SK-N-SH treated with all-trans-retinoic acid at 6 μM for 48 hours (cell line): ENCODE measurements around the gene C2CD3.

Source experiments
- ATAC-seq: fragments of 200-7000 bp; cut with Tn5 transposase; 3 replicates; pipeline ENCODE4 v1.9.1; 2020; ENCODE audit warnings: mild to moderate bottlenecking, moderate library complexity
- ARNTL ChIP-seq: fragments of 450-650 bp; formaldehyde crosslinking; IDR thresholded peaks from 2 replicates; pipeline ENCODE4 v1.5.0; 2020; ENCODE audit warnings: low read depth, mild to moderate bottlenecking, moderate library complexity, borderline replicate concordance
- BACH2 ChIP-seq: fragments of 250-450 bp; sonication (Bioruptor Pico); IDR thresholded peaks from 2 replicates; pipeline ENCODE4 v1.9.0; 2021; ENCODE audit warnings: mild to moderate bottlenecking, borderline replicate concordance
- CREB5 ChIP-seq: fragments of 250-450 bp; sonication (Bioruptor Pico); IDR thresholded peaks from 2 replicates; pipeline ENCODE4 v1.5.1; 2020; ENCODE audit warnings: low read depth, mild to moderate bottlenecking, moderate library complexity
- CSDC2 ChIP-seq: fragments of 250-450 bp; sonication (Bioruptor Pico); IDR thresholded peaks from 2 replicates; pipeline ENCODE4 v1.5.0; 2020; ENCODE audit warnings: mild to moderate bottlenecking, moderate library complexity
- CSRNP3 ChIP-seq: fragments of 250-450 bp; sonication (Bioruptor Pico); IDR thresholded peaks from 2 replicates; pipeline ENCODE4 v1.5.1; 2021; ENCODE audit warnings: mild to moderate bottlenecking, moderate library complexity
- ESRRG ChIP-seq: fragments of 250-450 bp; sonication (Bioruptor Pico); IDR thresholded peaks from 2 replicates; pipeline ENCODE4 v1.6.1; 2021; ENCODE audit warnings: mild to moderate bottlenecking
- ISL1 ChIP-seq: fragments of 250-450 bp; sonication (Bioruptor Pico); IDR thresholded peaks from 2 replicates; pipeline ENCODE4 v2.1.2; 2022; ENCODE audit warnings: mild to moderate bottlenecking, moderate library complexity
- OSR1 ChIP-seq: fragments of 250-450 bp; sonication (Bioruptor Pico); IDR thresholded peaks from 2 replicates; pipeline ENCODE4 v1.8.0; 2022; ENCODE audit warnings: moderate library complexity, mild to moderate bottlenecking, inconsistent platforms
- POU6F1 ChIP-seq: fragments of 250-450 bp; sonication (Bioruptor Pico); IDR thresholded peaks from 2 replicates; pipeline ENCODE4 v1.8.0; 2021; ENCODE audit warnings: low read depth, mild to moderate bottlenecking, moderate library complexity, borderline replicate concordance
- PPARA ChIP-seq: fragments of 250-450 bp; sonication (Bioruptor Pico); IDR thresholded peaks from 2 replicates; pipeline ENCODE4 v1.5.0; 2020; ENCODE audit warnings: mild to moderate bottlenecking, borderline replicate concordance
- RARB ChIP-seq: fragments of 250-450 bp; sonication (Bioruptor Pico); IDR thresholded peaks from 2 replicates; pipeline ENCODE4 v1.8.0; 2021; ENCODE audit warnings: mild to moderate bottlenecking, moderate library complexity
- SNAI2 ChIP-seq: fragments of 250-450 bp; sonication (Bioruptor Pico); IDR thresholded peaks from 2 replicates; pipeline ENCODE4 v1.5.0; 2020; ENCODE audit warnings: mild to moderate bottlenecking, moderate library complexity
- TCF4 ChIP-seq: fragments of 250-450 bp; sonication (Bioruptor Pico); IDR thresholded peaks from 2 replicates; pipeline ENCODE4 v1.8.0; 2021; ENCODE audit warnings: mild to moderate bottlenecking, moderate library complexity, borderline replicate concordance
- TOX ChIP-seq: fragments of 250-450 bp; sonication (Bioruptor Pico); IDR thresholded peaks from 2 replicates; pipeline ENCODE4 v1.8.0; 2021; ENCODE audit warnings: mild to moderate bottlenecking, moderate library complexity, borderline replicate concordance
- ZC3H10 ChIP-seq: fragments of 250-450 bp; sonication (Bioruptor Pico); IDR thresholded peaks from 2 replicates; pipeline ENCODE4 v1.5.1; 2021; ENCODE audit warnings: mild to moderate bottlenecking, moderate library complexity
- ZNF565 ChIP-seq: fragments of 450-650 bp; formaldehyde crosslinking; conservative IDR thresholded peaks from 2 replicates; pipeline ENCODE4 v1.5.0; 2020; ENCODE audit warnings: low read depth, mild to moderate bottlenecking, moderate library complexity
- ZNF70 ChIP-seq: fragments of 450-650 bp; formaldehyde crosslinking; IDR thresholded peaks from 2 replicates; pipeline ENCODE4 v1.5.0; 2020; ENCODE audit warnings: mild to moderate bottlenecking, moderate library complexity
- ZNF8 ChIP-seq: fragments of 450-650 bp; formaldehyde crosslinking; IDR thresholded peaks from 2 replicates; pipeline ENCODE4 v1.5.0; 2020; ENCODE audit warnings: mild to moderate bottlenecking, moderate library complexity
- TF ChIP-seq, protein P1 (sequence below): fragments of 250-450 bp; sonication (Bioruptor Pico); IDR thresholded peaks from 2 replicates; pipeline ENCODE4 v1.5.0; 2020; ENCODE audit warnings: mild to moderate bottlenecking, moderate library complexity
- TF ChIP-seq, protein P2 (sequence below): fragments of 250-450 bp; sonication (Bioruptor Pico); IDR thresholded peaks from 2 replicates; pipeline ENCODE4 v1.8.0; 2020; ENCODE audit warnings: mild to moderate bottlenecking, moderate library complexity, borderline replicate concordance

C2CD3 gene

GRCh38 chr11:74010306-74011300, 160.2 kb downstream of the C2CD3 start:
- ATAC-seq: no peak
- no peak for TF ChIP-seq ZNF8 (CRISPR knock-in tag)
- TF ChIP-seq CSRNP3 (CRISPR knock-in tag): no peak
- no peak for TF ChIP-seq ISL1
- no peak for TF ChIP-seq RARB (CRISPR knock-in tag)
- TF ChIP-seq TOX (CRISPR knock-in tag): no peak
- TF ChIP-seq PPARA: no peak
- TF ChIP-seq ZNF565: no peak
- no peak for TF ChIP-seq POU6F1 (CRISPR knock-in tag)
- TF ChIP-seq TCF4: no peak
- TF ChIP-seq SNAI2 (CRISPR knock-in tag): no peak
- TF ChIP-seq, all 23 proteins: peak for 0

DNA sequence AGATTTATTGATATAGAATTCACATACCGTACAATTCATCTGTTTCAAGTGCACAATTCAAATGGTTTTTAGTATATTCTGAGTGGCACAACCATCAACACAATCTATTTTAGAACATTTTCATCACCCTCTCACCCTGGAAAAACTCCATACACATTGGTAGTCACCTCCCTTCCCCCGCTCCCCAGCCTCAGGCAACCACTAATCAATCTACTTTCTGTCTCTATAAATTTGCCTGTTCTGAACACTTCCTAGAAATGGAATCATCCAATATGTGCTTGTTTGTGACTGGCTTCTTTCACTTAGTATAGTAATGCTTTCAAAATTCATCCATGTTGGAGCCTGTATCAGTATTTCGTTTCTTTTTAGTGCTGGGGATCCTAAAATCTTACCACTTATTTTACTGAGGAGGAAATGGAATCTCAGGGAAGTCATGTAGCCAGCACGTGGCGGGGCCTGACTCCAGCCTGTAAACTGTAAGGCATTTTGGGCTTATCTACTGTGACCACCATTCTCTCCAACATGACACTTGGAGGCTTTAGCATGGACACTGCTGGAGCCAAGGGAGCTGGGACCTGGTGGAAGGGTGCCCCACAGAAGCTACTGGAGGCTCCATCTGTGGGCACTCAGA, 161.0 kb downstream of the C2CD3 start:
- ATAC-seq: no peak
- TF ChIP-seq SNAI2 (CRISPR knock-in tag): no peak
- TF ChIP-seq ZNF565: no peak
- TF ChIP-seq ZNF70: no peak
- no peak for TF ChIP-seq BACH2

DNA sequence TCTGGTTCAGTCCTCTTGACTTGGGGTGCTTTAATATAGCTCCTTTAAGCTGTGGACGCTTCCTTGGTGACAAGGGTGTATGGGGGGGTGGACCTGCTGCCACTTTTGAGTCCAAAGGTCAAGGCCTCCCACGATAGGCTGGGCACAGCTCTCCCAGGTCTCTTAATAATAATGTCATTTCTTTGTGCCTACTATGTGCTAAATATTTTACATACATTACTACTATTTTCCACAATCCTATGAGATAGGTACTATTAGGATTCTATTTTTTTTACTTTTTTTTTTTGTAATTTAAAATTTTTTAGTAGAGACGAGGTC, 161.6 kb downstream of the C2CD3 start:
- no peak for ATAC-seq
- TF ChIP-seq ZNF565 (no peak), ZNF70 (no peak), CREB5 (CRISPR knock-in tag) (no peak), PPARA (no peak), ESRRG (CRISPR knock-in tag) (no peak), BACH2 (no peak), ZC3H10 (CRISPR knock-in tag) (no peak), ARNTL (CRISPR knock-in tag) (no peak), CSRNP3 (CRISPR knock-in tag) (no peak), CSDC2 (CRISPR knock-in tag) (no peak), POU6F1 (CRISPR knock-in tag) (no peak), ISL1 (no peak), RARB (CRISPR knock-in tag) (no peak), OSR1 (CRISPR knock-in tag) (no peak)
- TF ChIP-seq, protein P1, sequence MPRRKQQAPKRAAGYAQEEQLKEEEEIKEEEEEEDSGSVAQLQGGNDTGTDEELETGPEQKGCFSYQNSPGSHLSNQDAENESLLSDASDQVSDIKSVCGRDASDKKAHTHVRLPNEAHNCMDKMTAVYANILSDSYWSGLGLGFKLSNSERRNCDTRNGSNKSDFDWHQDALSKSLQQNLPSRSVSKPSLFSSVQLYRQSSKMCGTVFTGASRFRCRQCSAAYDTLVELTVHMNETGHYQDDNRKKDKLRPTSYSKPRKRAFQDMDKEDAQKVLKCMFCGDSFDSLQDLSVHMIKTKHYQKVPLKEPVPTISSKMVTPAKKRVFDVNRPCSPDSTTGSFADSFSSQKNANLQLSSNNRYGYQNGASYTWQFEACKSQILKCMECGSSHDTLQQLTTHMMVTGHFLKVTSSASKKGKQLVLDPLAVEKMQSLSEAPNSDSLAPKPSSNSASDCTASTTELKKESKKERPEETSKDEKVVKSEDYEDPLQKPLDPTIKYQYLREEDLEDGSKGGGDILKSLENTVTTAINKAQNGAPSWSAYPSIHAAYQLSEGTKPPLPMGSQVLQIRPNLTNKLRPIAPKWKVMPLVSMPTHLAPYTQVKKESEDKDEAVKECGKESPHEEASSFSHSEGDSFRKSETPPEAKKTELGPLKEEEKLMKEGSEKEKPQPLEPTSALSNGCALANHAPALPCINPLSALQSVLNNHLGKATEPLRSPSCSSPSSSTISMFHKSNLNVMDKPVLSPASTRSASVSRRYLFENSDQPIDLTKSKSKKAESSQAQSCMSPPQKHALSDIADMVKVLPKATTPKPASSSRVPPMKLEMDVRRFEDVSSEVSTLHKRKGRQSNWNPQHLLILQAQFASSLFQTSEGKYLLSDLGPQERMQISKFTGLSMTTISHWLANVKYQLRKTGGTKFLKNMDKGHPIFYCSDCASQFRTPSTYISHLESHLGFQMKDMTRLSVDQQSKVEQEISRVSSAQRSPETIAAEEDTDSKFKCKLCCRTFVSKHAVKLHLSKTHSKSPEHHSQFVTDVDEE (CRISPR knock-in tag): no peak
- TF ChIP-seq, protein P2, sequence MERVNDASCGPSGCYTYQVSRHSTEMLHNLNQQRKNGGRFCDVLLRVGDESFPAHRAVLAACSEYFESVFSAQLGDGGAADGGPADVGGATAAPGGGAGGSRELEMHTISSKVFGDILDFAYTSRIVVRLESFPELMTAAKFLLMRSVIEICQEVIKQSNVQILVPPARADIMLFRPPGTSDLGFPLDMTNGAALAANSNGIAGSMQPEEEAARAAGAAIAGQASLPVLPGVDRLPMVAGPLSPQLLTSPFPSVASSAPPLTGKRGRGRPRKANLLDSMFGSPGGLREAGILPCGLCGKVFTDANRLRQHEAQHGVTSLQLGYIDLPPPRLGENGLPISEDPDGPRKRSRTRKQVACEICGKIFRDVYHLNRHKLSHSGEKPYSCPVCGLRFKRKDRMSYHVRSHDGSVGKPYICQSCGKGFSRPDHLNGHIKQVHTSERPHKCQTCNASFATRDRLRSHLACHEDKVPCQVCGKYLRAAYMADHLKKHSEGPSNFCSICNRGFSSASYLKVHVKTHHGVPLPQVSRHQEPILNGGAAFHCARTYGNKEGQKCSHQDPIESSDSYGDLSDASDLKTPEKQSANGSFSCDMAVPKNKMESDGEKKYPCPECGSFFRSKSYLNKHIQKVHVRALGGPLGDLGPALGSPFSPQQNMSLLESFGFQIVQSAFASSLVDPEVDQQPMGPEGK (CRISPR knock-in tag): no peak
